Motor neuron (in vitro differentiated cells): Measurements from ENCODE around the gene PGA5. TPM values are rescaled to one million over a fixed set of nuclear protein-coding genes. Genes with fewer than 3 reads are reported as not detected.
"Not testable (repeated sequence)": the region's sequence is repeated elsewhere in the genome, so short reads cannot be mapped to it uniquely, and the experiment has no call there.

ENCODE experiments used
- ATAC-seq, 8 experiments: fragments of 200-7000 bp; cut with Tn5 transposase; replicated peaks in 6 of 8; 2 replicates each; pipeline ENCODE4 v1.8.0; 2021; ENCODE audit warnings: mild to moderate bottlenecking in 8 of 8, moderate library complexity in 8 of 8
- H3K27ac ChIP-seq, 2 donors: fragments of 250-450 bp; sonication (Bioruptor Pico); 2 replicates each; pipeline ENCODE4 v1.9.0; 2021; ENCODE audit warnings: antibody characterized with exemption in 2 of 2, mild to moderate bottlenecking in 2 of 2, moderate library complexity in 1 of 2
- H3K4me1 ChIP-seq, 2 donors: fragments of 250-450 bp; sonication (Bioruptor Pico); replicated peaks in 1 of 2; 2 replicates each; pipeline ENCODE4 v1.6.1; 2021; ENCODE audit warnings: antibody characterized with exemption in 2 of 2, mild to moderate bottlenecking in 2 of 2, moderate library complexity in 1 of 2
- H3K4me3 ChIP-seq, 5 donors: fragments of 250-450 bp; sonication (Bioruptor Pico); 2 replicates each; pipeline ENCODE4 v1.9.0; 2021; ENCODE audit warnings: antibody characterized with exemption in 5 of 5, mild to moderate bottlenecking in 5 of 5, moderate library complexity in 4 of 5
- WGBS, 10 experiments: fragments of 450-650 bp; shearing (Covaris generic); methylation state at CpG; one replicate each; pipeline ENCODE4 v1.0.0; 2022; 5-methylcytosine and 5-hydroxymethylcytosine counted together
- in situ Hi-C, 9 experiments: fragments of 400-800 bp; cut with MboI; loops; one replicate each; pipeline ENCODE4 v1.15.0; 2021; ENCODE audit warnings: low sequenced_read_pairs in 9 of 9, low pct_unique_long_range_greater_than_20kb in 2 of 9; ENCODE audit not compliant: unreplicated experiment in 9 of 9
- total RNA-seq, 8 experiments: library from RNA; unstranded; fragments of 300-600 nt; gene quantifications; 2 replicates each; pipeline versions ENCODE4 v1.2.3 to v1.2.4, GENCODE V29; 2022

The PGA5 gene
- total RNA-seq, 8 experiments from 2014 or later: 0.22 to 1.1 (median 0.93) TPM; not detected in 4

- H3K4me3 ChIP-seq, H3K27ac ChIP-seq, H3K4me1 ChIP-seq, in situ Hi-C loops: not testable (repeated sequence)
- ATAC-seq: peak in 7 of 8 experiments; percentile 51 to 94 (median 54)
- no CpG with 5 or more reads among the region's 9 CpGs for WGBS, 10 experiments
Measured at GRCh38 chr11:61207636-61208310, 33.2 kb upstream of the PGA5 start.

- H3K27ac ChIP-seq, in situ Hi-C loops, ATAC-seq, H3K4me3 ChIP-seq, H3K4me1 ChIP-seq: not testable (repeated sequence)
- WGBS, 10 experiments: no CpG with 5 or more reads among the region's 6 CpGs
Measured at GRCh38 chr11:61210629-61211028, 30.3 kb upstream of the PGA5 start.

GRCh38 chr11:61211327-61211952 lies 29.5 kb upstream of the PGA5 start:
- H3K27ac ChIP-seq, H3K4me3 ChIP-seq, ATAC-seq, H3K4me1 ChIP-seq, in situ Hi-C loops: not testable (repeated sequence)
- WGBS, 10 experiments: 40 to 100% methylated on average over 1 of the region's 10 CpGs; no CpG with 5 or more reads in 8 of the 10 experiments

- ATAC-seq, in situ Hi-C loops: not testable (repeated sequence)
- no CpG with 5 or more reads among the region's 15 CpGs for WGBS, 10 experiments
Measured at GRCh38 chr11:61212202-61212601, 28.8 kb upstream of the PGA5 start.

GRCh38 chr11:61213711-61214324 lies 27.2 kb upstream of the PGA5 start:
- H3K4me1 ChIP-seq, H3K27ac ChIP-seq, H3K4me3 ChIP-seq, in situ Hi-C loops: not testable (repeated sequence)
- peak in 2 of 8 experiments; percentile 73 to 78 for ATAC-seq
- WGBS, 10 experiments: no CpG with 5 or more reads among the region's 3 CpGs

More at GRCh38 chr11:61212202-61212601, 28.8 kb upstream of the PGA5 start:
- not testable (repeated sequence) for H3K4me1 ChIP-seq, H3K27ac ChIP-seq, H3K4me3 ChIP-seq

- no CpG with 5 or more reads among the region's 4 CpGs for WGBS, 10 experiments
- in situ Hi-C loops: not testable (repeated sequence)
Measured at GRCh38 chr11:61218306-61218705, 22.7 kb upstream of the PGA5 start.

GRCh38 chr11:61219016-61219415 lies 22.0 kb upstream of the PGA5 start:
- H3K4me1 ChIP-seq, H3K27ac ChIP-seq, H3K4me3 ChIP-seq, ATAC-seq, in situ Hi-C loops: not testable (repeated sequence)
- no CpG with 5 or more reads among the region's 5 CpGs for WGBS, 10 experiments

More at GRCh38 chr11:61218306-61218705, 22.7 kb upstream of the PGA5 start:
- H3K4me3 ChIP-seq, H3K4me1 ChIP-seq, H3K27ac ChIP-seq, ATAC-seq: not testable (repeated sequence)

GRCh38 chr11:61222047-61222446 lies 18.9 kb upstream of the PGA5 start, which contains the start of gene PGA4:
PGA4 (plus strand) TSS chr11:61222347; CDS start chr11:61222401, 54 bp downstream.
- WGBS, 10 experiments: no CpG with 5 or more reads among the region's 8 CpGs
- ATAC-seq, H3K4me3 ChIP-seq, H3K4me1 ChIP-seq, H3K27ac ChIP-seq, in situ Hi-C loops: not testable (repeated sequence)

- in situ Hi-C loops, H3K4me3 ChIP-seq, H3K27ac ChIP-seq, H3K4me1 ChIP-seq, ATAC-seq: not testable (repeated sequence)
- WGBS, 10 experiments: no CpG with 5 or more reads among the region's 5 CpGs
Measured at GRCh38 chr11:61222692-61223091, 18.3 kb upstream of the PGA5 start.

GRCh38 chr11:61226457-61227137 lies 14.4 kb upstream of the PGA5 start:
- in situ Hi-C loops: not testable (repeated sequence)
- peak in 7 of 8 experiments; percentile 41 to 95 (median 62) for ATAC-seq
- no CpG with 5 or more reads among the region's 10 CpGs for WGBS, 10 experiments

GRCh38 chr11:61229458-61229857 lies 11.5 kb upstream of the PGA5 start:
- ATAC-seq, in situ Hi-C loops, H3K4me1 ChIP-seq, H3K27ac ChIP-seq, H3K4me3 ChIP-seq: not testable (repeated sequence)
- no CpG with 5 or more reads among the region's 6 CpGs for WGBS, 10 experiments

More at GRCh38 chr11:61226457-61227137, 14.4 kb upstream of the PGA5 start:
- H3K27ac ChIP-seq, H3K4me3 ChIP-seq, H3K4me1 ChIP-seq: not testable (repeated sequence)

GRCh38 chr11:61231033-61231432 lies 9.9 kb upstream of the PGA5 start:
- no CpG with 5 or more reads among the region's 15 CpGs for WGBS, 10 experiments
- ATAC-seq, H3K4me3 ChIP-seq, H3K4me1 ChIP-seq, H3K27ac ChIP-seq, in situ Hi-C loops: not testable (repeated sequence)

- H3K4me1 ChIP-seq, ATAC-seq, H3K27ac ChIP-seq, H3K4me3 ChIP-seq, in situ Hi-C loops: not testable (repeated sequence)
- no CpG with 5 or more reads among the region's 5 CpGs for WGBS, 10 experiments
Measured at GRCh38 chr11:61231585-61231984, 9.4 kb upstream of the PGA5 start.
